Activated CD4-positive, alpha-beta T cell treated with anti-CD3 and anti-CD28 coated beads, Interleukin-2, Interleukin-6, amounts not matched to agents 100 ng/mL and 50 ng/mL, durations not matched to agents 16 hours and 8 hours (primary cell): Measurements from ENCODE around the gene SLC16A10.
"Not testable (repeated sequence)": the region's sequence is repeated elsewhere in the genome, so short reads cannot be mapped to it uniquely, and the experiment has no call there.

ENCODE experiments used
- DNase-seq: peaks from one replicate; pipeline ENCODE4 v3.0.0-alpha.2; 2020

Gene SLC16A10

DNA sequence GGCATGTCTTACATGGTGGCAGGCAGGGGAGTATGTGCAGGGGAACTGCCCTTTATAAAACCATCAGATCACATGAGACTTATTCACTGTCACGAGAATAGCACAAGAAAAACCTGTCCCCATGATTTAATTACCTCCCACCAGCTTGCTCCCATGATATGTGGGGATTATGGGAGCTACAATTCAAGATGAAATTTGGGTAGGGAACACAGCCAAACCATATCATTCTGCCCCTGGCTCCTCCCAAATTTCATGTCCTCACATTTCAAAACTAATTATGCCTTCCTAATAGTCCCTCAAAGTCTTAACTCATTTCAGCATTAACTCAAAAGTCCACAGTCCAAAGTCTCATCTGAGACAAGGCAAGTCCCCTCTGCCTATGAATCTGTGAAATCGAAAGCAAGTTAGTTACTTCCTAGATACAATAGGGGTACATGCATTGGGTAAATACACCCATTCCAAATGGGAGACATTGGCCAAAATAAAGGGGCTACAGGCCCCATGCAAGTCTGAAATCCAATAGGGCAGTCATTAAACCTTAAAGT is 102.4 kb downstream of the SLC16A10 start:
- DNase-seq: not testable (repeated sequence)

DNA sequence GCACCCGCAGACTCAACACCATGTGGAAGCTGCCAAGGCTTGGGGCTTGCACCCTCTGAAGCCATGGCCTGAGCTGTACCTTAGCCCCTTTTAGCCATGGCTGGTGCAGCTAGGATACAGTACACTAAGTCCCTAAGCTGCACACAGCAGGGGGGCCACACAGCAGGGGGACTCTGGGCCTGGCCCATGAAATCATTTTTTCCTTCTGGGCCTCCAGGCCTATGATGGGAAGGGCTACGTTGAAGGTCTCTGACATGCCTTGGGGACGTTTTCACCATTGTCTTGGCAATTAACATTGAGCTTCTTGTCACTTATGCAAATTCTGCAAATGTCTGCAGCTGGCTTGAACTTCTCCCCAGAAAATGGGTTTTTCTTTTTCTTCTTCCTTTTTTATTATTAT is 103.3 kb downstream of the SLC16A10 start:
- no peak for DNase-seq

DNA sequence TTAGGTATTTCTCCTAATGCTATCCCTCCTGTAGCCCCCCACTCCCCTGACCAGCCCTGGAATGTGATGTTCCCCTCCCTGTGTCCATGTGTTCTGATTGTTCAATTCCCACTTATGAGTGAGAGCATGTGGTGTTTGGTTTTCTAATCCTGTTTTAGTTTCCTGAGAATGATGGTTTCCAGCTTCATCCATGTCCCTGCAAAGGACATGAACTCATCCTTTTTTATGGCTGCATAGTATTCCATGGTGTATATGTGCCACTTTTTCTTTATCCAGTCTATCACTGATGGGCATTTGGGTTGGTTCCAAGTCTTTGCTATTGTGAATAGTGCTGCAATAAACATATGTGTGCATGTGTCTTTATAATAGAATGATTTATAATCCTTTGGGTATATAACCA is 103.8 kb downstream of the SLC16A10 start:
- DNase-seq: not testable (repeated sequence)

DNA sequence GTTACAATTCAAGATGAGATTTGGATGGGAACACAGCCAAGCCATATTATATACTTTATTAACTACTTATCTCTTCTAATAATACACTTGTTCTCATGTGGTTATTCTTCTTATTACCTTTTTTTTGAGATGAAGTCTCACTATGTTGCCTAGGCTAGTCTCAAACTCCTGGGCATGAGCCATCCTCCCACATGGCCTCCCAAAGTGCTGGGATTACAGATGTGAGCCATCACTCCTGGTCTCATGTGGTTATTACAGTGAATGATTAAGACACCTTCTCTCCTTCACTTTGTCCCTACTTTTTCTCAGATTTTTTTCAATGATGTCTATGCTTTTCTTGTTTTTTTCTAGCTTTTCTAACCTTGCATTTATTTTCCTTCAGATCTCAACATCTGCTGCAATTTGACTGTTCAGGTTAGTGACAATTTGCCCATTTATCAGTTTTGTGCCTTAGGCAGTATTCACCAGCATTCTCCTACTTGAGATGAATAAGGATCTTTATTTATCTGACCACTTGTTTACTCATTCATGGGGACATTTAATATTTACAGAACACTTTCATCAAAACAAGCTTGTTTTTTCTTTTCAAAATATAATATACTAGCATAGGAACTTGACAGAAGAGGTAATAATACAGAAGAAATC is 105.7 kb downstream of the SLC16A10 start:
- no peak for DNase-seq

DNA sequence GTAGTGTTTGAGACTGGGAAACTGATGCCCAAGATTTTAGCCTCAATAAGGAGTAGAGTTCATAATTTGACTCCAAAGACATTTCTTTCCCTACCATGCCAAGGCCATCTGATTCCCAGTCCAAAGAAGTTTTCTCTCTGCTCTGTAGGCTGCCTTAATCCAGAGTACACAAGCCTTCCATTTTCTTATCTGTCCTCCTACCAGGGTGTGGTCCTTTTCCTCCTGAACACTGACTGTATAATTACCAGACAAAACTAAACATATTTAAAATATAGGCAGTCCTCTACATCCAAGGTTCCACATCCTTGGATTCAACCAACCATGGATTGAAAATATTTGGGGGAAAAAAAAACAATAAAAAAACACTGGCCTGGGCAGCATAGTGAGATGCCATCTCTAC is 108.4 kb downstream of the SLC16A10 start:
- DNase-seq: no peak

DNA sequence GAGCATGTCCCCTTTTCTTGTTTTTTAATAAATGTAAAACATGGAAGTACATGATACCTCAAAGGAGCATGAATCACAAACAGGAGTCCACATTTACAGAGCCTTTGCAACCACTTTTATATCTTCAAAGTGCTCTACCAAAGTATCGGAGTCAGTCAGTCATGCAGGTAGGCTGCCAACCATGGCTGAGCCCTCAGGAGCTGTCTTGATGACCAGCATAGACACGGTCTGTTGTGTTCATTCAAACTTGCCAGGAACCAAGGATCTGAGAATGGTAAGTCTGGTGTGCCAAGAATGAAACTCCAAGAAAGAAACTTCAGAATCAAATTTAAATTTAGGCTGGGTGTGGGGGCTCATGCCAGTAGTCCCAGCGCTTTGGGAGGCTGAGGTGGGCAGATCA is 111.5 kb downstream of the SLC16A10 start:
- DNase-seq: no peak

DNA sequence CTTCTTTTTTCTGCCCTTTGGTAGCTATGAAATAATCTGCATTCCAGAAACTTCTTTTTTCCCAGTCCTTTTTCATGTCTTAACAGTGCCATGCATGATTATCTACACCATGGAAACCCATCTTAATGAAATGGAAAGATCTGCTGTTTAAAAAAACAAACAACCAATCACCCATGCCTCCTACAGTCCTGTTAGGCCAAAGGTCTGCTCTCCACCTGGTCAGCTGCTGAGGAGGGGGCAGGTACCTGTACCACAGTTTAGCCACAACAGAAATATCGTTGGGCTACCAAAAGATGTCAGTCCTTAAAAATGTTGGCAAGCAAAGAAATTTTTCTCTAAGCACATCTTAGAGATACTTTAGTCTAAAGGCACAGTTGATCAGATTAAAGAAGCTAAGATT is 112.6 kb downstream of the SLC16A10 start:
- DNase-seq: no peak

DNA sequence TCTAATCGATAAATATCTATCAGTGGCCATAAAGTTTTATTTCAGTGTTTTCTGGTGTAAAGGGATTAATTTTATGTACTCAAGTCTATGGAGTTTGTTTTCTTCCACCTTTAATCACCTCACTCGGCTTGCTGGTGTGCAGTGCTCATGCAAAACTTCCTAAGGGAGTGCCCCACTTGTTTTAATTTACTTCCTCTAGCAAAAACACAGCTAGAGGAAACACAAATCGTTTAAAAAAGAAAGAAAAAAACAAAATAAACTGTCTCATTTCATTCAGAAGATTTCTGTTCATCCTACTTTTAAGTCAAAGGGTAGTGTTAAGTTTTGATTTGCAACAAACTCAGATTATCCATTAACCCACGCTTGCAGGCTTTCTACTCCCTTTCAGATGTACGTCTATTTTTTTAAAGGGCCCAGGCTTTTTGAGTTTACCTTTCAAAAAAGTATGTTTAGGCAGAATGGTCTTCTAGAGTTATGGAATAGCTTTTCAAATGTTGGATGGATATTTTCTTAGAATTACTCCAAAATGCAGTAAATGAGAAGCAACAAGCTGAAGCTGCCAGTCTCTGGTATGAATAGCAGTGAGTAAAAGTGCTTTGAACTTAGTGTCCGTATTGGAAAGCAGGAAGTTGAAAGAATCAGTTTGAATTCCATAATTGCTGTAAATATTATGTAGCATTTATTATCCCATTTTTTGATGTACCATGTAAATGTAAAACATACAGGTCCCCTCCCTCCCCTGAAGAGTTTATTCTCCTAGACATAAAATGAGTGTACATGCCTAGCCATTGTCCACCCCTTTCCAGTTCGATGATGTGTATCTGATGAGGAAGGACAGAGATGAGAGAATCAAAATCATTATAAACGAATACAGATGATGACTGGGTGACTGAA is 113.3 kb downstream of the SLC16A10 start:
- DNase-seq: no peak

DNA sequence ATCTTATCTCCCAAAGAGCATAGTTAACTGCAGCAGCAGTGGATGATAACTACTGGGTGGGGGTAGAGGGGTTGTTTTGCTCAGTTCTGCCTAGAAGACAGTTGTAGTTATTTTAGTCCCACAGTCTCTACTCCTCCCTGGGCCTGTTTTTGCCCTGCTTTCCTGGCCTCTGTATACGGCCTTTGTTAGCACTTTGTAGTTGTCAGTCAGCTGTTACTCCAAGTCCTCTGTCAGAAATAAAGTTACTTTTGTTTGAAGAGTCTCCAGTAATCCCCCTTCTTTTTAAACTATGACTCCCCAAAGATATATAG is 113.9 kb downstream of the SLC16A10 start:
- DNase-seq: no peak

DNA sequence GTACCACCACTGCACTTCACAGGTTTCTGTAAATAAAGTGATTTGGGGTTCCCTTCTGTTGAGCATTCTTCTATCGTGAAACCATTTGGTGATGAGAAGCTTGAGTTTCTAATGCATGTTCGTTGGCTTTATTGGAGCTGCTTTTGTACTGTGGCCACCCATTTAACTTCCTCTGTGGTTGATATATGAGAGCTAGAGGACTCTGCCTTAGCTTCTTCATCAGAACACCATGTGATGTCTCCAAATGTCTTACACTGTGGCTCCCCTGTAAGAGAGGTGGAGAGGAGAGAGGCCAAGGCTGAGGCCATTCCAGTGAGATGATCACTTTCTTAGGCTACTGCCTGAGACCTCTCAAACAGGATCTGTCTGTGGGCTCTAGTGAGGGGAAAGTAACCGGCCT is 114.5 kb downstream of the SLC16A10 start:
- no peak for DNase-seq

DNA sequence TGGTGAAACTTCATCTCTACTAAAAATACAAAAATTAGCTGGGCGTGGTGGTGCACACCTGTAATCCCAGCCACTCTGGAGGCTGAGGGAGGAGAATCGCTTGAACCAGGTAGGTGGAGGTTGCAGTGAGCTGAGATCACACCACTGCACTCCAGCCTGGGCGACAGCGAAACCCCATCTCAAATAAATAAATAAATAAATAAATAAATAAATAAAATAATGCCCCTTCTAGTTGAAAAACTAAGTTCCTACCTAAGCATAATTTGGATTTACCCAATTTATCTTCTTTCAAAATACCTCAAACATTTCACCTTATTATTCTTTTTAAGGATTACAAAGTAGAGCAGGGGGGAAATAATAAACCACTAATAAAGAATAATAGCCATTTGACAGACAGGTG is 116.2 kb downstream of the SLC16A10 start:
- not testable (repeated sequence) for DNase-seq

DNA sequence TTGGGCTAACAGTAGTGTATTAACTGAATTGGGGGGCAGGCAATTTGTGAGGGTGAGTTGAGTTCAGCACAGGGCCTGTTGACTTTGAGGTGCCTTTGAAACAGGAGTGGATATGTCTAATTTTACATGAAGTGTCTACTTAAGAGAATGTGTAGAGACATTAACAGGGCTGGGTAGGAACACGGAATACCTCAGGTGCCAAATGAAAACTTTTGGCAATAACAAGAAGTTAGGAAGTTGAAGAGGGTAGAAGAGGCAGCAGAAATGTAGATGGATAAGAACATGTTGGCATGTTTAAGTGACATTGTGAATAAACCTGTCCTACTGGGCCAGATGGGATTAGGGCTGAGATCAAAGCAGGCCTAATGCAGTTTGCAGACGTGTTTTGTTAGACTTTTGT is 117.0 kb downstream of the SLC16A10 start:
- DNase-seq: no peak

DNA sequence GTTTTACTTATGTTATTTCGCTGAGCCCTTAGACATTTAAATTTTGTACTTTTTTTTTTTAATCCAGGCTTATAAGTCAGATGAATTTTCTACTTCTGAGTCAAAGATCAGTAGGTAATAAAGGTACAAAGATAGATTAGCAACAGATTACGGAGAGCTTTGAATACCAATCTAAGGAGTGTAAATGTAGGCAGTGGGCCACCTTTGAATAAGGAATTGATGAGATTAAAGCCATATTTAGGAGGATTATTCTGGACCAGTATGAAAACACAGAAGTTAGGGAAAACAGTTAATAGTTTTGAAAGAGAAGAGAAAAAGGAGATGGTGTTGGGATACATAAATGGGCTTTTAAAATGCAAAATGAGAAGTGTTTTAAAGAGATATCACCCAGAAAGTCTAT is 117.6 kb downstream of the SLC16A10 start:
- DNase-seq: no peak

DNA sequence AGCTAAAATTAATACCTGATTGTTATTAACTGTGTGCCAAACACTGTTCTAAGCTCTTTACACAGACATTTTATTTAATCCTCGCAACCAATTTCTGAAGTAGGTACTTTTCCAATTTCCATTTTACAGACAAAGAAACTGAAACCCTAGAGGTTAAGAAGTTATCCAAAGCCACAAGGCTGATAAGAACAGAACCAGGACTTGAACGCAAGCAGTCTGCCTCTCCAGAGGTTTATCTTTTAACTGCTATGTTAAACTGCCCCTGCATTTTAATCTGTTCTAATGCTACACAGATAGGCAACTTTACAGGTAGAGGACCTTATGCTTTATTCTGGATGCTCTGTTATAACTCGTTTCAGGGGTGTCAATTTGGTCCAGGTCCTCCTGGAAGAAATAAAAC is 118.2 kb downstream of the SLC16A10 start:
- DNase-seq: no peak

DNA sequence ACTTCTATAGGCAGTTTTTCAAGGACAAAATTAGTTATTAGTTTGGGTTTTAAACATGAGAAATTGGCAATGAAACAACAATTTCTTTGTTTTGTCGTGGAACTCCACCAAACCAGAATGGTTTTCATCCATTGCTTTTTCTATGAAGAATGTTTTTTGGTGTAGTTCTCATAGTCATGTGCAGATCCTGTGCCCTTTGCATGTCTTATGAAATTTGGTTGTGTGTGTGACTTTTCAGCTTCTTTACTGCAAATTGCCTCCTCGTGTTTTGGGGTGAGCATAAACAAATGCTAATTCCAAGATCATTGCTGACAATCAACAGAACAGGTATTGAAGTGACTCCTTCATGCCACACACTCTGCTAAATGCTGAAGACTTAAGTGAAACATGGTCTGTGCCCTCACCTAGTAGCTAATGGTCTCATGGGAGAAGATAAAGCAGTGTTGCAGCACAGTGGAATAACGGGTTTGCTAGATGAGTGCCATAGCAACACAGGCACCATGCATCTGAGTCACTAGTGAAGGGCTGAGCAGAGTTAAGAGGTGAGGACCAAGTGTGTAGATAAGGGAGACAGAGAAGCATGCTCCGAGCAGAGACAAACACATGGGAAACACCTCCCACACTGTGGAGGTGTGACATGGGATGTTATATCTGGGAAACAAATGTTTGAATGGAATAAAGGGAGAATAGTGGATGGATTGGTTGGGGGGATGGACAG is 120.0 kb downstream of the SLC16A10 start:
- no peak for DNase-seq

DNA sequence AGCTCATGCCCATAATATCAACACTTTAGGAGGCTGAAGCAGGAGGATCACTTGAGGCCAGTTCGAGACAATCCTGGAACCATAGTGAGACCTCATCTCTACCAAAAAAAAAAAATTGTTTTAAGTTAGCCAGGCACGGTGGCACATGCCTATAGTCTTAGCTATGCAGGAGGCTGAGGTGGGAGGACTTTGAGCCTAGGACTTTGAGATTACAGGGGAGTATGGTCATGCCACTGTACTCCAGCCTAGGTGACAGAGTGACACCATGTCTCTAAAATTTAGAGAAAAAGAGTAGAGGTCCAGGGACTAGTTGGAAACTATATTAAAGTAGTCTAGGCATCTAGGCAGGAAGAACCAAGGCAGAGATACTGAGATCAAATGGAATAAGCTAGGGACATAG is 121.6 kb downstream of the SLC16A10 start:
- no peak for DNase-seq

DNA sequence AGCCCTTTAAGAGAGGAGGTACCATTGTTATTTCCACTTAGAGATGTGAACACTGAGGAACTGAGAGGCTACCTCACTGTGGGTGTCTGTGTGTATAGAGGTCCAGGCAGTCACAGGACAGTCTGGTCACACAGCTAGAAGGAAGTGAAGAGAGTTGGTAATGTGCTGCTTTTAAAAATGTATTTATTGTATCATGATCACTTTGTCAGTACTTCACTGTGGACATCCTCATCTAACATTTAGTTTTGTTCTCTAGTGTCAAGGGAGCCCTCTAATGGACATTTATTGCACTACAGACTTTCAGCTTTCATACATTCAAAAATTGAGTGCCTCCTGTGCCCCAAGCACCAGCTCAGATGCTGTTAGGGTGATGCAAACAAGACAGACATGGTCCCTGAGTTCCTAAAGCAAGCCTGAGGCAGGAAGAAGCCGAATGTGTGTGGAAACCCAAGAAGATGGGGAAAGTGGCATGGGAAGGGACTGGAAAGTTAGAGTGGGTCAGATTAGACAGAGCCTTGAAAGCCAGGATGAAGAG is 123.0 kb downstream of the SLC16A10 start:
- peak; percentile 72 for DNase-seq

DNA sequence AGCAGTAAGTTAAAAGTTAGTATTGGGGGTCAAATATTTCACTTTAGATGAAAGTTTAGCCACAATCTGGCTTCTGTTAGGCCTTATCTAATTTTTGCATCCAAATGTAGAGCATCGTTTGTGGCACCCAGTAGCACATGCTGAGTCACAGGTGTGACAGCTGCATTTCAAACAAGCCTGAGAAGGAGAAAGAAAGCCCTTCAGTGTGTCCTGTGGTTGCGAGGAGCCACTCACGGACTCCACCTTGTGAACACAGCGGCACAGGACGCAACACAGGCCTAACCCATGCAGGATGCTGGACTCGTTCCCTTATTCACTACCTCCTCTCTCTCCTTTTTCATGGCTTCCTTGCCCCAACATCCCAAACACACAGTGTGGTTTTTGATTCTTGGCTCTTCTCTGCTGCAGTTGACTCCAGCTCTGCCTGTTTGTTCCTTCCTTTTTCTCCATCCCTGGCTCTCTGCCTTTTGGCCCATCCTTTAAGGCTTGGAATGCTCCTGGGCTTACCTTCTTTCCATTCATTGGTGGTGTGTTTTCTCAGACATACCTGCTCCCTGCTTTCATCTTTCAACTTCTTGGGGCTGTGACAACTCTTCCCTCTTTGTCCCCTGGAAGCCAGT is 124.2 kb downstream of the SLC16A10 start:
- no peak for DNase-seq

DNA sequence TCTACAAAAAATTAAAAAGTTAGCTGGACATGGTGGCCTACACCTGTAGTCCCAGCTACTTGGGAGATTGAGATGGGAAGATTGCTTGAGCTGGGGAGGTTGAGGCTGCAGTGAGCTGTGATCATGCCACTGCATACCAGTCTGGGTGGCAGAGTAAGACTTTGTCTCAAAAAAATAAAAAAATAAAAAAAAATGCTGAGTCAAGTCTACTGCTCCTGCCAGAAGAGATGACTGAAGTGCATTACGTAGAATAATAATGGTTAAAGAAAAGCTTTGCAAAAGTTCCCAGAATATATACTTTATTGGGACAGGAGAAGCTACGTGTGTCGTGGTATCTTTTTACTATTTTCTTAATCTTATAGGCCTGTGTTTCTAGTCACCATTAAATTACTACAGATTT is 125.3 kb downstream of the SLC16A10 start:
- no peak for DNase-seq

DNA sequence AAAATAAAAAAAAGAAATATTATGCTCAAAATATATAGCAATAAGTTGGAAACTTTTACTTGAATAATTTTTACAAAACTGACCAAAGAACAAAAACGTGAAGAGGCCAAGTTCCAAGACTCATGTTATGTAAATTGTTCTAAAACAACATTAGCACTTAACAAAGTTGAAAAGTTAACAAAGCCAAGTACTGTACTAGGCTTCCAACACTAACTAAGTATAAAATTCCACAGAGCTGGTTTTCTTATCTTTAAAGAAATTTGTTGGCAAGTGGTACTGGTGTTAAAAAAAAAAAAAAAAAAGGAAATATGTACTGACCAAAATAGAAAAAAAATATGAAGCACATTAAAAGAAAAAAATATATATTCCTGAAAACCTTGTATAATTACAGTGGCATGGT is 127.8 kb downstream of the SLC16A10 start:
- no peak for DNase-seq

DNA sequence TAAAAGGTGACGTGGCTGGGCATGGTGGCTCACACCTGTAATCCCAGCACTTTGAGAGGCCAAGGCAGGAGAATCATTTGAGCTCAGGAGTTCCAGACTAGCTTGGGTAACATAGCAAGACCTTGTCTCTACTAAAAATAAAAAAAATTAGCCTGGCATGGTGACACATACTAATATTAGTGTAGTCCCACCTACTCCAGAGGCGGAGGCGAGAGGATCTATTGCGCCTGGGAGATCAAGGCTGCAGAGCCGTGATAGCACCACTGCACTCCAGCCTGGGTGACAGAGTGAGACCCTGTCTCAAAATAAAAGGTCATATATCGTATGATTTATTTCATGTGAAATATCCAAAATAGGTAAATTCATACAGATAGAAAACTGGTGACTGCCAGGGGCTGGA is 132.5 kb downstream of the SLC16A10 start:
- DNase-seq: no peak

DNA sequence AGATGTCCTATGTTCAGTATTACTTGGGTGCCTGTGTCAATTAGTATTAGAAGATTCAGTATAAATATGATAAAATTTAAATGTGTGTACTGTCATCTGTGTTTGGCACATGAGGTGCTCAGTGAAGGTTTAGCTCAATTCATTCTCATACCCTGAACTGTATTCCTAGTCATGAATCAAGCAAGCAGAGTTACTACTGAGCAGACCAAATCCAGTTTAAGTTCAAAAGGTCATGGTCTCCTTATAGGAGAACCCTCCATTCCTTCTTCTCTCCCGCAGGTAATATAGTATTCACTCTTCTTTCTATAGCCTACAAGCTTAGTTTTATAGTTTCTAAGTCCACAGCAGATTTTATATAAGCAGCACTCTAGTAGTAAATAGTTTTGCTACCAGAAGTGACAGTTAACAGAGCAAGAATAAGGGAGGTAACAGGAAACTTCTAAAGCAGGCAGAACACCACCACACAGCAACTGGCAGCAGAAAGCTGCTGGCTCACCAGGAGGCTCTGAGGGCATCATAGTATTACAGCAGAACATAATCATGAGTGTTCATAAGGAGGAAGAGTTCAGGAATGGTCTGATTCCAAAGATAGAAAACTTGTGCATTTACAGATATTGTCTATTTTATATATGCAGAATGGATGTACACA is 133.2 kb downstream of the SLC16A10 start:
- no peak for DNase-seq

DNA sequence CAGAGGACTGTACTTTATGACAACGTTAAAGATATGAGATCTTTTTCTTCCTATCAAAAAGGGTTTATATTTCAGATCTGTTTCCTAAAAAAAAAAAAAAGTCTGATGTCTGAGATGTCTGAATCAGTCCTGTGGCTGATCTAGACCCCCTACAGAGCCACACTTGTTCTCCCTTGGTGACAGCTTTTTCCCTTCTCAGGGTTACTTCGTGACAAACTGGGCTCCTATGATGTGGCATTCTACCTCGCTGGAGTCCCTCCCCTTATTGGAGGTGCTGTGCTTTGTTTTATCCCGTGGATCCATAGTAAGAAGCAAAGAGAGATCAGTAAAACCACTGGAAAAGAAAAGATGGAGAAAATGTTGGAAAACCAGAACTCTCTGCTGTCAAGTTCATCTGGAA is 134.5 kb downstream of the SLC16A10 start:
- DNase-seq: no peak
